Ascending aorta (tissue), 2 donors: ENCODE results near the gene CHCHD2. TPM values are rescaled to one million over a fixed set of nuclear protein-coding genes. Genes with fewer than 3 reads are reported as not detected.
"Not testable (repeated sequence)": the region's sequence is repeated elsewhere in the genome, so short reads cannot be mapped to it uniquely, and the experiment has no call there.

ENCODE experiments used
- DNase-seq, 2 donors: peaks; one replicate each; pipeline ENCODE4 v3.0.0-alpha.2; 2019; ENCODE audit warnings: low spot score in 2 of 2
- H3K27ac ChIP-seq, 2 donors: fragments of 200-600 bp; sonication (generic); one replicate each; pipeline ENCODE4 v1.5.1; 2016 to 2017; ENCODE audit warnings: mild to moderate bottlenecking in 1 of 2
- H3K27me3 ChIP-seq: fragments of 200-600 bp; sonication (generic); one replicate; pipeline ENCODE4 v1.5.1; 2017
- H3K36me3 ChIP-seq, 2 donors: fragments of 200-600 bp; sonication (generic); one replicate each; pipeline ENCODE4 v1.5.1; 2016
- H3K4me1 ChIP-seq, 2 donors: fragments of 200-600 bp; sonication (generic); one replicate each; pipeline ENCODE4 v1.5.1; 2016 to 2017; ENCODE audit warnings: mild to moderate bottlenecking in 1 of 2
- H3K4me3 ChIP-seq, 2 donors: fragments of 200-600 bp; sonication (generic); one replicate each; pipeline ENCODE4 v1.5.1; 2016 to 2017; ENCODE audit warnings: mild to moderate bottlenecking in 1 of 2
- H3K9me3 ChIP-seq, 2 donors: fragments of 200-600 bp; sonication (generic); one replicate each; pipeline ENCODE4 v1.5.1; 2016
- intact Hi-C: fragments of 100-400 bp; cut with DNase I; formaldehyde crosslinking; loops from one replicate; pipeline ENCODE4 v1.15.1; 2023
- total RNA-seq: library from RNA; depleted of rRNA; stranded (reverse); fragments of >200 nt; gene quantifications from one replicate; pipeline ENCODE4 v1.1.0, GENCODE V29; 2016
- TF ChIP-seq, protein P1 (sequence below), 3 experiments: fragments of 200-600 bp in 2 of 3; fragments of 450-650 bp in 1 of 3; sonication (generic) in 2 of 3; IDR thresholded peaks; one replicate each; pipeline ENCODE4 v1.5.1; 2016 to 2019; ENCODE audit warnings: antibody characterized with exemption in 3 of 3, mild to moderate bottlenecking in 1 of 3, moderate library complexity in 1 of 3

The CHCHD2 gene
- total RNA-seq, 1 donor from 2014 or later: 323 TPM

DNA sequence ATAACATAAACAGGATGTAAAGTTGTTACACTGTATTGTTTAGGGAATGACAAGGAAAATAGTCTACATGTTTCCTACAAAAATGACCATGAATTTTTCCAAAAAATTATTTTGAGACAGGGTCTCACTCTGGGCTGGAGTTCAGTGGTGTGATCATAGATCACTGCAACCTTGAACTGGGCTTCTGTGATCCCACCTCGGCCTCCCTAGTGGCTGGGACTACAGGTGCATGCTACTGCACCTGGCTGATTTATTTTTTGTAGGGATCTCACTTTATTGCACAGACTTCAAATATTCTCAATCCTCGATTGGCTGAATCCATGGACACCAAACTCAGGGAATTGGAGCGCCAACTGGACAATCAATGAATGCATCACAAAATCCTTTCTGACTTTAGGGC is 6.6 kb downstream of the CHCHD2 start:
- intact Hi-C loops: no loop called here
- TF ChIP-seq, protein P1, sequence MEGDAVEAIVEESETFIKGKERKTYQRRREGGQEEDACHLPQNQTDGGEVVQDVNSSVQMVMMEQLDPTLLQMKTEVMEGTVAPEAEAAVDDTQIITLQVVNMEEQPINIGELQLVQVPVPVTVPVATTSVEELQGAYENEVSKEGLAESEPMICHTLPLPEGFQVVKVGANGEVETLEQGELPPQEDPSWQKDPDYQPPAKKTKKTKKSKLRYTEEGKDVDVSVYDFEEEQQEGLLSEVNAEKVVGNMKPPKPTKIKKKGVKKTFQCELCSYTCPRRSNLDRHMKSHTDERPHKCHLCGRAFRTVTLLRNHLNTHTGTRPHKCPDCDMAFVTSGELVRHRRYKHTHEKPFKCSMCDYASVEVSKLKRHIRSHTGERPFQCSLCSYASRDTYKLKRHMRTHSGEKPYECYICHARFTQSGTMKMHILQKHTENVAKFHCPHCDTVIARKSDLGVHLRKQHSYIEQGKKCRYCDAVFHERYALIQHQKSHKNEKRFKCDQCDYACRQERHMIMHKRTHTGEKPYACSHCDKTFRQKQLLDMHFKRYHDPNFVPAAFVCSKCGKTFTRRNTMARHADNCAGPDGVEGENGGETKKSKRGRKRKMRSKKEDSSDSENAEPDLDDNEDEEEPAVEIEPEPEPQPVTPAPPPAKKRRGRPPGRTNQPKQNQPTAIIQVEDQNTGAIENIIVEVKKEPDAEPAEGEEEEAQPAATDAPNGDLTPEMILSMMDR (IDR thresholded peaks at IDR 0.05): no peak
- H3K27ac ChIP-seq: no peak overlapping the region
- H3K36me3 ChIP-seq: peaks cover 47 to 54% of the 10 kb centered on the region in 2 donors
- DNase-seq: no peak
- H3K27me3 ChIP-seq: no peaks in the 10 kb centered on the region
- H3K4me3 ChIP-seq: no peak overlapping the region
- H3K9me3 ChIP-seq: no peaks in the 10 kb centered on the region
- H3K4me1 ChIP-seq: peaks cover 0 to 2% of the 10 kb centered on the region in 2 donors

DNA sequence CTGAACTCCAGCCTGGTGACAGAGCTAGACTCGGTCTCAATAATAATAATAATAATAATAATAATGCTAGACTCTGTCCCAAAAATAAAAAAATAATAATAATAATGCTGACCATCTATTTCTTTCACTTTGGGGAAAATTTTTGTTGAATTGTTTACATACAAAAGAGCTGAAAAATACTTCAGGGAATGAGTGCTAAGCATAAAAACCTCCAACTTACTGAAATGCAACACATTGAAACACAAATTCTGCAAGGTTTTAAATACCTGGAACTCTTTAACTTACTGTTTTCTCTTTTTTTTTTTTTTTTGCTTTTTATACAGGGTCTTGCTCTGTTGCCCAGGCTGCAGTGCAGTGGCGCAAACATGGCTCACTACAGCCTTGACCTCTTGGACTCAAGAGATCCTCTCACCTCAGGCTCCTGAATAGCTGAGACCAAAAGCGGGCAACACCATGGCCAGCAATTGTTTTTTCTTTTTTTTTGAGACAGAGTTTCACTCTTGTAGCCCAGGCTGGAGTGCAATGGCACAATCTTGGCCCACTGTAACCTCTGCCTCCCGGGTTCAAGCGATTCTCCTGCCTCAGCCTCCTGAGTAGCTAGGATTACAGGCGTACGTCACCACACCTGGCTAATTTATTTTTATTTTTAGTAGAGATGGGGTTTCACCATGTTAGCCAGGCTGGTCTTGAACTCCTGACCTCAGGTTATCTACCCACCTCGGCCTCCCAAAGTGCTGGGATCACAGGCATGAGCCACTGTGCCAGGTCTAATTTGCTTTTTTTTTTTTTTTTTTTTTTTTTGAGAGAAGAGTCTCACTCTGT is 7.9 kb downstream of the CHCHD2 start:
- H3K27me3 ChIP-seq, intact Hi-C loops, H3K9me3 ChIP-seq, DNase-seq, H3K4me3 ChIP-seq, H3K4me1 ChIP-seq: not testable (repeated sequence)
- Histone ChIP-seq H3K27ac (peak overlapping the region in 1 of 2 donors; percentile 48), H3K36me3 (peaks cover 39 to 44% of the 10 kb centered on the region in 2 donors)

DNA sequence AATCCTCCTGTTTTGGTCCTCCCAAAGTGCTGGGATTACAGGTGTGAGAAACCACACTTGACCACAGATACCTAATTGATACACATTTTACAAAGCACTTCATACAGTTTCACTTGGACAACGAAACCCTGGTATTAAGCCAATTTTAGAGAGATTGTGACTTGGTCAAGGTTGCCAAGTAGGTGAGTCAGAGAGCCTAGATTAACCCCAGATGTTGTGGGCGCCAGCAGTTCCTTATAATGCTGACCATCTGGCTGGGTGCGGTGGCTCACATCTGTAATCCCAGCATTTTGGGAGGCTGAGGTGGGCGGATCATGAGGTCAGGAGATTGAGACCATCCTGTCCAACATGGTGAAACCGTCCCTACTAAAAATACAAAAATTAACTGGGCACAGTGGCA is 8.6 kb downstream of the CHCHD2 start:
- DNase-seq: no peak
- intact Hi-C loops: no loop called here
- Histone ChIP-seq H3K4me3 (no peak overlapping the region), H3K9me3 (no peaks in the 10 kb centered on the region), H3K27ac (peak overlapping the region in 1 of 2 donors; percentile 48), H3K36me3 (peaks cover 32 to 37% of the 10 kb centered on the region in 2 donors), H3K27me3 (no peaks in the 10 kb centered on the region), H3K4me1 (peaks cover 3 to 8% of the 10 kb centered on the region in 2 donors)
- TF ChIP-seq, protein P1 (IDR thresholded peaks at IDR 0.05): no peak

DNA sequence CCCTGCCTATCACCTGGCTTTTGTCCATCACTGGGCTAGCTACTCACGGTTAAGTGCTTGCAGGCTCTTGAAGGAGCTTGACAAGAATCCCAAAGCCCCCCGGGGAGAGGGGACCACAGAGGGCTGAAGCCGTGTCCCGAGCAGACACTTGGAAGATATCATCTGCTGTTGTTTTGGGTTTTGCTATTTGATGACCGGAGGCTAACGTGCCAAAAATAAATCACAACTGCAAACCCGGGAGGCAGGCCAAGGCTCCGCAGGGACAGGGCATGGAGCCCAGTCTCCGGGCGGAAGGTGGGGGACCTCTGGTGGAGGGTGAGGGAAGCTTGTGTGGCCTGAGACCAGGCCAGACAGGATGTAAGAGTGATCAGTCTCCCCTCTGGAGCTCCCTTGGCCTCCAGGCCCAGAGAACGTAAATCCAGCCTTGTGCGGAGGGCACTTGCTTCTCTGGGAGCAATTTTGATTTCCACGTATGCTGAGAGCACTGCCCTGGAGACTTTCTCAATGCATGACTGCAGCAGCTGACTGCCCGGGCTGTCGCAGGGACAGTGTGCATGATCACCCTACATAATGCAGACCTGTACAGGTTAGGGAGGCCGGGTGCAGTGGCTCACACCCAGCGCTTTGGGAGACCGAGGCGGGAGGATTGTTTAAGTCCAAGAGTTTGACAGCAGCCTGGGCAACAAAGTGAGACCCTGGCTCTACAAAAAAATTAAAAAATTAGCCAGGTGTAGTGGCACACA is 13.3 kb downstream of the CHCHD2 start, which contains the start of gene PHKG1:
Gene PHKG1, minus strand, starts transcription at position 164 of the 743 bp plus-strand sequence. CDS start 4,011 bp downstream, outside the sequence.
- TF ChIP-seq, protein P1 (IDR thresholded peaks at IDR 0.05): peak; percentile 6 to 75 (median 67)
- H3K9me3 ChIP-seq: no peaks in the 10 kb centered on the region
- H3K27ac ChIP-seq: peak within 1 kb of the TSS; percentile 77 to 86
- peak in 1 of 2 donors; percentile 91 for DNase-seq
- peak within 1 kb of the TSS; percentile 13 to 37 for H3K4me3 ChIP-seq
- intact Hi-C loops: loop anchor here (2.0 to 5.0 kb wide), 3 partner anchors 14 to 521 kb away; partner anchors contain the start of genes CHCHD2 and VOPP1
- no peaks in the 10 kb centered on the region for H3K27me3 ChIP-seq
- H3K36me3 ChIP-seq: peaks cover 6% of the 10 kb centered on the region in 2 donors
- peaks cover 3 to 14% of the 10 kb centered on the region in 2 donors for H3K4me1 ChIP-seq

DNA sequence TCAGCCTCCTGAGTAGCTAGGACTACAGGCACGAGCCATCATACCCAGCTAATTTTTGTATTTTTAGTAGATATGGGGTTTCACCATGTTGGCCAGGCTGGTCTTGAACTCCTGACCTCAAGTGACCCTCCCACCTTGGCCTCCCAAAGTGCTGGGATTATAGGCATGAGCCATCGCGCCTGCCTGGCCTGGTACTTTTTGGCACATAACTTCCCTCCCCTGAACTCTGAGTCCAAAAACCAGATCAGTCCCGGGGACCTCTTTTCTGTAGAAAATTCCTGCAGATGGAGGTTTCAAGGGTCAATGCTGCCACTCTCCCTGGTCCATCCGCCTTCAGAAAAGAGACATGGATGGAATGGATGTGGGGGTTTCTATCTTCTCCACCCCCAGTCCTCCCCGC is 13.9 kb downstream of the CHCHD2 start:
- Histone ChIP-seq H3K4me3 (peak overlapping the region; percentile 13 to 37), H3K36me3 (peaks cover 10 to 11% of the 10 kb centered on the region in 2 donors), H3K27ac (peak overlapping the region; percentile 77 to 86), H3K4me1 (peaks cover 3 to 12% of the 10 kb centered on the region in 2 donors)
- DNase-seq, H3K9me3 ChIP-seq, H3K27me3 ChIP-seq: not testable (repeated sequence)
- intact Hi-C loops: loop anchor here (2.0 to 5.0 kb wide), 3 partner anchors 14 to 520 kb away; partner anchors contain the start of genes CHCHD2 and VOPP1

DNA sequence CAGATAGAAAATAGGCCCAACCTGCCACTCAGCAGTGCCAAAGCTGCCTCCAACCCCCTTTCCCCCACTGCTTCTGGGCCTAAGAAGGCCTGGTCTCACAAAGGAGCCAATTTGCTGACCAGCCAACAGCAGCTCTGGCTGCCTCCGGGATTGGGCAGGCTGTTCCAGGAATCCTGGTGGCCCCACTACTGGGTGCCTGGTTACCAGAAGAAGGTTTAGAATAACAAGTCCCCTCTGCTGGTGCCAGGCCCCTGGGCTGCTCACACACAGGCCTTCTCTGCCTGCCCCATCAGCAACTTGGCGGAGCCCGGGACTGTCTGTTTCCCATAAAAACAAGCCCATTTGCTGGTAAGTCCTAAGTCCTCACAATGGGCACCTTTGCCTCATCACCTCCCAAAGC is 14.7 kb downstream of the CHCHD2 start:
- intact Hi-C loops: loop anchor here (5.0 kb wide), 2 partner anchors 96 to 519 kb away; partner anchors contain the start of gene VOPP1
- TF ChIP-seq, protein P1 (IDR thresholded peaks at IDR 0.05): no peak
- DNase-seq: peak; percentile 53 to 85
- H3K36me3 ChIP-seq: peaks cover 14 to 16% of the 10 kb centered on the region in 2 donors
- H3K27me3 ChIP-seq: no peaks in the 10 kb centered on the region
- no peaks in the 10 kb centered on the region for H3K9me3 ChIP-seq
- peaks cover 3 to 12% of the 10 kb centered on the region in 2 donors for H3K4me1 ChIP-seq
- no peak overlapping the region for H3K4me3 ChIP-seq
- peak overlapping the region; percentile 77 to 86 for H3K27ac ChIP-seq
